ENCODE results near the gene MRPS2.

GRCh38 chr9:135520916-135521607 lies 20.6 kb downstream of the MRPS2 start, which contains the start of gene LCN1:
- TF ChIP-seq CTCF (conservative IDR thresholded peaks at IDR 0.05; ENCODE audit: low read depth, low read length) = no peak
- TF ChIP-seq EZH2 (IDR thresholded peaks at IDR 0.05; ENCODE audit: low read length, unreplicated experiment) = no peak
